Glutamatergic neuron (in vitro differentiated cells): Measurements from ENCODE around the gene CFAP53. TPM values are rescaled to one million over a fixed set of nuclear protein-coding genes. Genes with fewer than 3 reads are reported as not detected.

Experiments
- DNase-seq: peaks from one replicate; pipeline ENCODE4 v3.0.0; 2022
- H3K27ac Mint-ChIP-seq: one replicate; pipeline ENCODE4 v1.8.0; 2020; ENCODE audit warnings: mild to moderate bottlenecking, mixed read lengths, inconsistent platforms; ENCODE audit not compliant: unreplicated experiment
- H3K27me3 Mint-ChIP-seq: one replicate; pipeline ENCODE4 v1.8.0; 2020; ENCODE audit warnings: mild to moderate bottlenecking, moderate library complexity, mixed read lengths, inconsistent platforms; ENCODE audit not compliant: unreplicated experiment
- H3K36me3 Mint-ChIP-seq: one replicate; pipeline ENCODE4 v1.8.0; 2020; ENCODE audit warnings: mild to moderate bottlenecking, mixed read lengths, inconsistent platforms; ENCODE audit not compliant: unreplicated experiment
- H3K4me1 Mint-ChIP-seq: one replicate; pipeline ENCODE4 v1.8.0; 2020; ENCODE audit warnings: mild to moderate bottlenecking, low read depth, mixed read lengths, inconsistent platforms; ENCODE audit not compliant: unreplicated experiment
- H3K4me3 Mint-ChIP-seq: one replicate; pipeline ENCODE4 v1.8.0; 2020; ENCODE audit warnings: mild to moderate bottlenecking, mixed read lengths, inconsistent platforms; ENCODE audit not compliant: unreplicated experiment
- H3K9me3 Mint-ChIP-seq: one replicate; pipeline ENCODE4 v1.8.0; 2020; ENCODE audit warnings: mild to moderate bottlenecking, moderate library complexity, mixed read lengths, inconsistent platforms; ENCODE audit not compliant: unreplicated experiment
- total RNA-seq: library from RNA; stranded (reverse); fragmentation: NEBNext Ultra II Directional; extraction: Animal tissue kit (Norgen Biotek cat#: 25700); gene quantifications from one replicate; pipeline ENCODE4 v1.2.1, GENCODE V29; 2021; ENCODE audit not compliant: unreplicated experiment
- TF ChIP-seq, protein P1 (sequence below): fragments of 200-600 bp; sonication (generic); IDR thresholded peaks from one replicate; pipeline ENCODE4 v1.5.0; 2021; ENCODE audit not compliant: partially characterized antibody, unreplicated experiment

CFAP53 gene
- total RNA-seq, 1 donor from 2014 or later: 0.22 TPM

DNA sequence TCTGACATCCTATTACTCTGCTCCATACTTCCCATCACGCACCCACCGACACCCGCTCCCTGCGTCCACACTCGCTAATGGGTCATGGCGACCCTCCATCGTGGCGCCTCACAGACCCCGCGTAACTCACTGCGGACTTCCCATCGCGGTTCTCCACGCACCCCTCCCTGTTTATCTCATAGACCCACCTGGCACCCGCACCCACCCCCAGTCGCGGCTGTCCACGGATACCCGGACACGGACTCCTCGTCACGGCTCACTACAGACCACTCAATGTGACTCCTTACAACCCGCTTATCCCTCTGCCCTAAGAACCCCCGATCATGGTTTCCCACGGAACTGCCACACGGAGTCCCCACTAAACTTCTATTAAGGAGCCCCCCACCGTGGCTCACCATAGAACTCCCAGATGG is 20.7 kb upstream of the CFAP53 start:
- H3K4me3 Mint-ChIP-seq: peak overlapping the region; percentile 99
- H3K27ac Mint-ChIP-seq: peak overlapping the region; percentile 89
- peaks cover 16% of the 10 kb centered on the region for H3K27me3 Mint-ChIP-seq
- peaks cover 6% of the 10 kb centered on the region for H3K4me1 Mint-ChIP-seq
- no peak for DNase-seq
- TF ChIP-seq, protein P1, sequence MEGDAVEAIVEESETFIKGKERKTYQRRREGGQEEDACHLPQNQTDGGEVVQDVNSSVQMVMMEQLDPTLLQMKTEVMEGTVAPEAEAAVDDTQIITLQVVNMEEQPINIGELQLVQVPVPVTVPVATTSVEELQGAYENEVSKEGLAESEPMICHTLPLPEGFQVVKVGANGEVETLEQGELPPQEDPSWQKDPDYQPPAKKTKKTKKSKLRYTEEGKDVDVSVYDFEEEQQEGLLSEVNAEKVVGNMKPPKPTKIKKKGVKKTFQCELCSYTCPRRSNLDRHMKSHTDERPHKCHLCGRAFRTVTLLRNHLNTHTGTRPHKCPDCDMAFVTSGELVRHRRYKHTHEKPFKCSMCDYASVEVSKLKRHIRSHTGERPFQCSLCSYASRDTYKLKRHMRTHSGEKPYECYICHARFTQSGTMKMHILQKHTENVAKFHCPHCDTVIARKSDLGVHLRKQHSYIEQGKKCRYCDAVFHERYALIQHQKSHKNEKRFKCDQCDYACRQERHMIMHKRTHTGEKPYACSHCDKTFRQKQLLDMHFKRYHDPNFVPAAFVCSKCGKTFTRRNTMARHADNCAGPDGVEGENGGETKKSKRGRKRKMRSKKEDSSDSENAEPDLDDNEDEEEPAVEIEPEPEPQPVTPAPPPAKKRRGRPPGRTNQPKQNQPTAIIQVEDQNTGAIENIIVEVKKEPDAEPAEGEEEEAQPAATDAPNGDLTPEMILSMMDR: no peak
- peaks cover 4% of the 10 kb centered on the region for H3K36me3 Mint-ChIP-seq
- H3K9me3 Mint-ChIP-seq: peaks cover 23% of the 10 kb centered on the region

DNA sequence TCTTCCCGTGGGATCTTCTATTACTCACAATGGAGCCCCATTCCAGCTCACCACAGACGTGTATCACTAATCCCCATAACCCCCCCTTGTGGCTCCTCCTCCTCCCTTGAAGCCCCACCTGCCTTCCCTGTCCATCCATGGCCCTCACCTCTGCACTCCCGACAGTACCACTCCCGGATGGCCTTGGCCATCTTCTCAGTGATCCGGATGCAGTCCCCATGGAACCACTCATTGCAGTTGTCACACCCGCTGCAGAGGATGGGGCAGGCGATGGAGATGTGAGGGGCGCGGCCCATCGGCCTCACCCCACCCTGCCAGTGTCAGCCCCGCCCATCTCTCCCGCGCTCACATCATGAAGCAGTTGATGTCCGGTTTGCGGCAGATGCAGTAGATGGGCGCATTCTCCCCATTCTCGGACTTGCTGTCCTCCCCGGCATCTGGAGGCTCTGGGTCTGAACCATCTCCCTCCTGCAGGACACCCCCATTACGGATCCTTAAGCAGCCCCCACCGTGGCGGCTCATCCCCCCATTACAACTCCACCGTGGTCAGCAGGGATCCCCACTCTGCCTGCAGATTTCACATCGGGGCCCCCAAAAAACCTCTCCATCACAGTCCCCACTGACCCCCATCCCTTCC is 20.2 kb upstream of the CFAP53 start:
- H3K4me1 Mint-ChIP-seq: peaks cover 6% of the 10 kb centered on the region
- TF ChIP-seq, protein P1: no peak
- DNase-seq: no peak

GRCh38 chr18:50285631-50286321 is 19.5 kb upstream of the CFAP53 start:
- Mint-ChIP-seq H3K27ac (no peak overlapping the region), H3K4me1 (peaks cover 6% of the 10 kb centered on the region), H3K4me3 (peak overlapping the region; percentile 99), H3K27me3 (peaks cover 18% of the 10 kb centered on the region), H3K36me3 (peaks cover 4% of the 10 kb centered on the region), H3K9me3 (peaks cover 23% of the 10 kb centered on the region)
- TF ChIP-seq, protein P1: no peak
- DNase-seq: no peak

More for the DNA sequence above, 20.2 kb upstream of the CFAP53 start:
- peaks cover 16% of the 10 kb centered on the region for H3K27me3 Mint-ChIP-seq
- peak overlapping the region; percentile 99 for H3K4me3 Mint-ChIP-seq
- H3K9me3 Mint-ChIP-seq: peaks cover 23% of the 10 kb centered on the region
- peaks cover 4% of the 10 kb centered on the region for H3K36me3 Mint-ChIP-seq
- peak overlapping the region; percentile 89 for H3K27ac Mint-ChIP-seq

- H3K4me1 Mint-ChIP-seq: peaks cover 13% of the 10 kb centered on the region
- H3K9me3 Mint-ChIP-seq: peaks cover 25% of the 10 kb centered on the region
- no peak overlapping the region for H3K4me3 Mint-ChIP-seq
- H3K36me3 Mint-ChIP-seq: peaks cover 4% of the 10 kb centered on the region
- no peak for DNase-seq
- no peak overlapping the region for H3K27ac Mint-ChIP-seq
- TF ChIP-seq, protein P1: no peak
- H3K27me3 Mint-ChIP-seq: peaks cover 18% of the 10 kb centered on the region
These were observed 18.8 kb upstream of the CFAP53 start for GRCh38 chr18:50285071-50285470.
